Measurements from ENCODE around the gene RAB22A. TPM values are rescaled to one million over a fixed set of nuclear protein-coding genes. Genes with fewer than 3 reads are reported as not detected.

RAB22A gene
- polyA plus RNA-seq, 1 donor (not counting 4 experiments of a cell fraction or from before 2014, with no cell fraction given): 22.9 TPM

- H3K36me3 ChIP-seq (ENCODE audit: control insufficient read depth in 2 of 2, extremely low read depth in 1 of 2, insufficient read depth in 2 of 2, low read length in 2 of 2): peaks cover 13 to 24% of the 10 kb centered on the region in 2 experiments
- H3K9ac ChIP-seq (ENCODE audit: control insufficient read depth, extremely low read depth, insufficient read depth, low read length): no peak overlapping the region
- TF ChIP-seq CTCF (optimal IDR thresholded peaks at IDR 0.05 in 1 of 3, IDR thresholded peaks at IDR 0.05 in 1 of 3, conservative IDR thresholded peaks at IDR 0.05 in 1 of 3; ENCODE audit: extremely low read depth in 1 of 3, insufficient read depth in 2 of 3, low read length in 3 of 3) (no peak), EZH2 (IDR thresholded peaks at IDR 0.05; ENCODE audit: low read length) (no peak)
- H3K27ac ChIP-seq (ENCODE audit: control insufficient read depth, insufficient read depth, low read length): no peak overlapping the region
- no peak overlapping the region for H3K4me3 ChIP-seq (ENCODE audit: control insufficient read depth in 2 of 3, extremely low read depth in 1 of 3, insufficient read depth in 2 of 3, low read depth in 1 of 3, low read length in 3 of 3)
- DNase-seq (ENCODE audit: low read depth, low spot score): no peak
- dilution Hi-C loops (cut with MboI; ENCODE audit: extremely low pct_ligation_motif_present, low sequenced_read_pairs): no loop called here
- H3K27me3 ChIP-seq (ENCODE audit: control insufficient read depth, extremely low read depth, insufficient read depth, low read length): no peaks in the 10 kb centered on the region
- H3K4me2 ChIP-seq (ENCODE audit: control insufficient read depth, extremely low read depth, insufficient read depth, low read depth, low read length): no peak overlapping the region
- no peaks in the 10 kb centered on the region for H3K9me1 ChIP-seq (ENCODE audit: control insufficient read depth, extremely low read depth, insufficient read depth, low read length)
- no peaks in the 10 kb centered on the region for H3K9me3 ChIP-seq (ENCODE audit: control insufficient read depth, low read depth, low read length)
- no peak for FAIRE-seq
- H2AFZ ChIP-seq (ENCODE audit: control insufficient read depth, low read length): no peak overlapping the region
- H3K79me2 ChIP-seq (ENCODE audit: control insufficient read depth, insufficient read depth, low read length): no peaks in the 10 kb centered on the region
- H3K4me1 ChIP-seq (ENCODE audit: control insufficient read depth, extremely low read depth, insufficient read depth, low read length): no peaks in the 10 kb centered on the region
- H4K20me1 ChIP-seq (ENCODE audit: control insufficient read depth, extremely low read depth, insufficient read depth, low read length): no peaks in the 10 kb centered on the region
These were observed 51.4 kb downstream of the RAB22A start for GRCh38 chr20:58360936-58361335.

GRCh38 chr20:58361481-58362205, 52.1 kb downstream of the RAB22A start:
- Histone ChIP-seq H3K9ac (ENCODE audit: control insufficient read depth, extremely low read depth, insufficient read depth, low read length) (no peak overlapping the region), H3K4me2 (ENCODE audit: control insufficient read depth, extremely low read depth, insufficient read depth, low read depth, low read length) (no peak overlapping the region), H3K27ac (ENCODE audit: control insufficient read depth, insufficient read depth, low read length) (no peak overlapping the region), H3K27me3 (ENCODE audit: control insufficient read depth, extremely low read depth, insufficient read depth, low read length) (no peaks in the 10 kb centered on the region), H3K9me1 (ENCODE audit: control insufficient read depth, extremely low read depth, insufficient read depth, low read length) (no peaks in the 10 kb centered on the region), H4K20me1 (ENCODE audit: control insufficient read depth, extremely low read depth, insufficient read depth, low read length) (no peaks in the 10 kb centered on the region), H3K4me3 (ENCODE audit: control insufficient read depth in 2 of 3, extremely low read depth in 1 of 3, insufficient read depth in 2 of 3, low read depth in 1 of 3, low read length in 3 of 3) (no peak overlapping the region), H3K36me3 (ENCODE audit: control insufficient read depth in 2 of 2, extremely low read depth in 1 of 2, insufficient read depth in 2 of 2, low read length in 2 of 2) (peaks cover 13 to 21% of the 10 kb centered on the region in 2 experiments), H3K9me3 (ENCODE audit: control insufficient read depth, low read depth, low read length) (no peaks in the 10 kb centered on the region), H3K4me1 (ENCODE audit: control insufficient read depth, extremely low read depth, insufficient read depth, low read length) (no peaks in the 10 kb centered on the region), H2AFZ (ENCODE audit: control insufficient read depth, low read length) (no peak overlapping the region), H3K79me2 (ENCODE audit: control insufficient read depth, insufficient read depth, low read length) (no peaks in the 10 kb centered on the region)
- no peak for TF ChIP-seq EZH2 (IDR thresholded peaks at IDR 0.05; ENCODE audit: low read length)
- no peak for TF ChIP-seq CTCF (optimal IDR thresholded peaks at IDR 0.05 in 1 of 3, IDR thresholded peaks at IDR 0.05 in 1 of 3, conservative IDR thresholded peaks at IDR 0.05 in 1 of 3; ENCODE audit: extremely low read depth in 1 of 3, insufficient read depth in 2 of 3, low read length in 3 of 3)
- dilution Hi-C loops (cut with MboI; ENCODE audit: extremely low pct_ligation_motif_present, low sequenced_read_pairs): no loop called here
- FAIRE-seq: peak; percentile 20
- no peak for DNase-seq (ENCODE audit: low read depth, low spot score)

Data from keratinocyte (primary cell).